ENCODE data around the gene RC3H1.
"Not testable (repeated sequence)": the region's sequence is repeated elsewhere in the genome, so short reads cannot be mapped to it uniquely, and the experiment has no call there.

Gene RC3H1

GRCh38 chr1:173954179-173954578 is 68.0 kb downstream of the RC3H1 start:
- Histone ChIP-seq H3K4me1 (ENCODE audit: insufficient read depth, low read length) (no peaks in the 10 kb centered on the region), H3K27ac (ENCODE audit: low read depth, low read length) (no peak overlapping the region), H3K27me3 (ENCODE audit: insufficient read depth, low read length) (no peaks in the 10 kb centered on the region), H3K9ac (ENCODE audit: low read depth, low read length) (no peak overlapping the region), H3K36me3 (ENCODE audit: insufficient read depth, low read length) (peaks cover 89% of the 10 kb centered on the region), H3K4me3 (ENCODE audit: low read length) (no peak overlapping the region), H3K9me3 (ENCODE audit: insufficient read depth, low read depth, low read length) (no peaks in the 10 kb centered on the region)

GRCh38 chr1:173948594-173948993 is 73.6 kb downstream of the RC3H1 start:
- WGBS: 97% methylated on average over 4 of the region's 4 CpGs
- no peak overlapping the region for H3K9ac ChIP-seq (ENCODE audit: low read depth, low read length)
- no peaks in the 10 kb centered on the region for H3K27me3 ChIP-seq (ENCODE audit: insufficient read depth, low read length)
- H3K27ac ChIP-seq (ENCODE audit: low read depth, low read length): no peak overlapping the region
- no peaks in the 10 kb centered on the region for H3K9me3 ChIP-seq (ENCODE audit: insufficient read depth, low read depth, low read length)
- H3K4me3 ChIP-seq (ENCODE audit: low read length): no peak overlapping the region
- peaks cover 95% of the 10 kb centered on the region for H3K36me3 ChIP-seq (ENCODE audit: insufficient read depth, low read length)
- no peaks in the 10 kb centered on the region for H3K4me1 ChIP-seq (ENCODE audit: insufficient read depth, low read length)

- Histone ChIP-seq H3K27me3 (ENCODE audit: insufficient read depth, low read length) (no peaks in the 10 kb centered on the region), H3K4me3 (ENCODE audit: low read length) (no peak overlapping the region), H3K27ac (ENCODE audit: low read depth, low read length) (no peak overlapping the region), H3K36me3 (ENCODE audit: insufficient read depth, low read length) (peaks cover 87% of the 10 kb centered on the region), H3K4me1 (ENCODE audit: insufficient read depth, low read length) (no peaks in the 10 kb centered on the region), H3K9ac (ENCODE audit: low read depth, low read length) (no peak overlapping the region), H3K9me3 (ENCODE audit: insufficient read depth, low read depth, low read length) (no peaks in the 10 kb centered on the region)
- 100% methylated on average over 3 of the region's 4 CpGs for WGBS
These were observed 75.7 kb downstream of the RC3H1 start for GRCh38 chr1:173946380-173946921.

GRCh38 chr1:173937062-173937461 is 85.1 kb downstream of the RC3H1 start:
- WGBS: 100% methylated on average over 2 of the region's 2 CpGs
- no peak overlapping the region for H3K4me3 ChIP-seq (ENCODE audit: low read length)

GRCh38 chr1:173934440-173934839 is 87.7 kb downstream of the RC3H1 start:
- H3K4me3 ChIP-seq (ENCODE audit: low read length): no peak overlapping the region
- H3K27me3 ChIP-seq (ENCODE audit: insufficient read depth, low read length): no peaks in the 10 kb centered on the region
- peak overlapping the region; percentile 17; the same call in 1 of the 2 replicates for H3K9ac ChIP-seq (ENCODE audit: low read depth, low read length)
- peaks cover 18% of the 10 kb centered on the region for H3K4me1 ChIP-seq (ENCODE audit: insufficient read depth, low read length)
- H3K9me3 ChIP-seq (ENCODE audit: insufficient read depth, low read depth, low read length): no peaks in the 10 kb centered on the region
- peaks cover 57% of the 10 kb centered on the region for H3K36me3 ChIP-seq (ENCODE audit: insufficient read depth, low read length)
- 65% methylated on average over 1 of the region's 1 CpG for WGBS
- H3K27ac ChIP-seq (ENCODE audit: low read depth, low read length): no peak overlapping the region; the same call in 1 of the 2 replicates

More at GRCh38 chr1:173937062-173937461, 85.1 kb downstream of the RC3H1 start:
- no peaks in the 10 kb centered on the region for H3K9me3 ChIP-seq (ENCODE audit: insufficient read depth, low read depth, low read length)
- H3K27ac ChIP-seq (ENCODE audit: low read depth, low read length): no peak overlapping the region
- no peaks in the 10 kb centered on the region for H3K27me3 ChIP-seq (ENCODE audit: insufficient read depth, low read length)
- no peak overlapping the region for H3K9ac ChIP-seq (ENCODE audit: low read depth, low read length)
- H3K36me3 ChIP-seq (ENCODE audit: insufficient read depth, low read length): peaks cover 69% of the 10 kb centered on the region
- H3K4me1 ChIP-seq (ENCODE audit: insufficient read depth, low read length): peaks cover 18% of the 10 kb centered on the region

- not testable (repeated sequence) for H3K9me3 ChIP-seq (ENCODE audit: insufficient read depth, low read depth, low read length); H3K4me3 ChIP-seq (ENCODE audit: low read length); H3K9ac ChIP-seq (ENCODE audit: low read depth, low read length); H3K27ac ChIP-seq (ENCODE audit: low read depth, low read length); H3K27me3 ChIP-seq (ENCODE audit: insufficient read depth, low read length)
- H3K36me3 ChIP-seq (ENCODE audit: insufficient read depth, low read length): peaks cover 27% of the 10 kb centered on the region
- WGBS: 97% methylated on average over 5 of the region's 5 CpGs
- peaks cover 17% of the 10 kb centered on the region for H3K4me1 ChIP-seq (ENCODE audit: insufficient read depth, low read length)
These were observed 91.6 kb downstream of the RC3H1 start for GRCh38 chr1:173930541-173930940.

GRCh38 chr1:173925306-173926242 is 96.6 kb downstream of the RC3H1 start:
- Histone ChIP-seq H3K4me1 (ENCODE audit: insufficient read depth, low read length) (no peaks in the 10 kb centered on the region), H3K27me3 (ENCODE audit: insufficient read depth, low read length) (no peaks in the 10 kb centered on the region), H3K9me3 (ENCODE audit: insufficient read depth, low read depth, low read length) (no peaks in the 10 kb centered on the region), H3K9ac (ENCODE audit: low read depth, low read length) (no peak overlapping the region), H3K4me3 (ENCODE audit: low read length) (no peak overlapping the region), H3K36me3 (ENCODE audit: insufficient read depth, low read length) (no peaks in the 10 kb centered on the region), H3K27ac (ENCODE audit: low read depth, low read length) (no peak overlapping the region)
- WGBS: 94% methylated on average over 8 of the region's 8 CpGs

GRCh38 chr1:173920861-173921260 is 101.3 kb downstream of the RC3H1 start:
- WGBS: 96% methylated on average over 5 of the region's 5 CpGs
- Histone ChIP-seq H3K9ac (ENCODE audit: low read depth, low read length) (no peak overlapping the region), H3K36me3 (ENCODE audit: insufficient read depth, low read length) (no peaks in the 10 kb centered on the region), H3K27me3 (ENCODE audit: insufficient read depth, low read length) (no peaks in the 10 kb centered on the region), H3K27ac (ENCODE audit: low read depth, low read length) (no peak overlapping the region), H3K9me3 (ENCODE audit: insufficient read depth, low read depth, low read length) (no peaks in the 10 kb centered on the region), H3K4me1 (ENCODE audit: insufficient read depth, low read length) (no peaks in the 10 kb centered on the region), H3K4me3 (ENCODE audit: low read length) (no peak overlapping the region)

- no peaks in the 10 kb centered on the region for H3K36me3 ChIP-seq (ENCODE audit: insufficient read depth, low read length)
- no peaks in the 10 kb centered on the region for H3K4me1 ChIP-seq (ENCODE audit: insufficient read depth, low read length)
- no peaks in the 10 kb centered on the region for H3K27me3 ChIP-seq (ENCODE audit: insufficient read depth, low read length)
- H3K4me3 ChIP-seq (ENCODE audit: low read length): no peak overlapping the region
- H3K9ac ChIP-seq (ENCODE audit: low read depth, low read length): no peak overlapping the region
- H3K27ac ChIP-seq (ENCODE audit: low read depth, low read length): no peak overlapping the region
- H3K9me3 ChIP-seq (ENCODE audit: insufficient read depth, low read depth, low read length): no peaks in the 10 kb centered on the region
- 91% methylated on average over 11 of the region's 12 CpGs for WGBS
These were observed 104.3 kb downstream of the RC3H1 start for GRCh38 chr1:173917635-173918493.

GRCh38 chr1:173917149-173917548 is 105.0 kb downstream of the RC3H1 start, which contains the start of gene SERPINC1:
TSS of gene SERPINC1 (minus strand) at chr1:173917327. CDS start at chr1:173917259, 68 bp downstream.
- Histone ChIP-seq H3K4me1 (ENCODE audit: insufficient read depth, low read length) (no peaks in the 10 kb centered on the region), H3K9me3 (ENCODE audit: insufficient read depth, low read depth, low read length) (no peaks in the 10 kb centered on the region), H3K27me3 (ENCODE audit: insufficient read depth, low read length) (no peaks in the 10 kb centered on the region), H3K4me3 (ENCODE audit: low read length) (no peak within 1 kb of the TSS), H3K9ac (ENCODE audit: low read depth, low read length) (no peak within 1 kb of the TSS), H3K36me3 (ENCODE audit: insufficient read depth, low read length) (no peaks in the 10 kb centered on the region), H3K27ac (ENCODE audit: low read depth, low read length) (no peak within 1 kb of the TSS)
- 92% methylated on average over 3 of the region's 3 CpGs for WGBS

- H3K27me3 ChIP-seq (ENCODE audit: insufficient read depth, low read length): no peaks in the 10 kb centered on the region
- no peak overlapping the region for H3K27ac ChIP-seq (ENCODE audit: low read depth, low read length)
- H3K4me3 ChIP-seq (ENCODE audit: low read length): no peak overlapping the region
- H3K9me3 ChIP-seq (ENCODE audit: insufficient read depth, low read depth, low read length): no peaks in the 10 kb centered on the region
- 83% methylated on average over 4 of the region's 4 CpGs for WGBS
- H3K36me3 ChIP-seq (ENCODE audit: insufficient read depth, low read length): no peaks in the 10 kb centered on the region
- H3K4me1 ChIP-seq (ENCODE audit: insufficient read depth, low read length): no peaks in the 10 kb centered on the region
- no peak overlapping the region for H3K9ac ChIP-seq (ENCODE audit: low read depth, low read length)
These were observed 105.5 kb downstream of the RC3H1 start for GRCh38 chr1:173916667-173917066.
